HUES48 (cell line): ENCODE results near the gene ST6GALNAC5.

Experiments used
- H3K27ac ChIP-seq: one replicate; pipeline ENCODE4 v1.7.0; 2013; ENCODE audit warnings: low read depth, low read length, inconsistent platforms
- H3K27me3 ChIP-seq: 2 replicates; pipeline ENCODE4 v1.6.1; 2013; ENCODE audit warnings: mild to moderate bottlenecking, low read length; ENCODE audit not compliant: control insufficient read depth, insufficient read depth
- H3K36me3 ChIP-seq: 2 replicates; pipeline ENCODE4 v1.6.1; 2013; ENCODE audit warnings: low read length; ENCODE audit not compliant: control insufficient read depth, insufficient read depth
- H3K4me1 ChIP-seq: 2 replicates; pipeline ENCODE4 v1.6.1; 2013; ENCODE audit warnings: mild to moderate bottlenecking, low read length; ENCODE audit not compliant: control insufficient read depth, insufficient read depth
- H3K4me3 ChIP-seq: 2 replicates; pipeline ENCODE4 v1.5.1; 2013; ENCODE audit warnings: mild to moderate bottlenecking, low read depth, low read length
- H3K9ac ChIP-seq: 2 replicates; pipeline ENCODE4 v1.6.1; 2013; ENCODE audit warnings: mild to moderate bottlenecking, low read depth, low read length, moderate library complexity
- H3K9me3 ChIP-seq: 2 replicates; pipeline ENCODE4 v1.6.1; 2013; ENCODE audit warnings: low read length; ENCODE audit not compliant: control insufficient read depth, insufficient read depth

The ST6GALNAC5 gene

GRCh38 chr1:76938304-76938703, 71.0 kb downstream of the ST6GALNAC5 start:
- no peaks in the 10 kb centered on the region for H3K9me3 ChIP-seq
- H3K4me1 ChIP-seq, result peaks cover 16% of the 10 kb centered on the region
- H3K4me3 ChIP-seq, result no peak overlapping the region
- H3K9ac ChIP-seq, result no peak overlapping the region
- H3K27ac ChIP-seq, result no peak overlapping the region
- no peaks in the 10 kb centered on the region for H3K27me3 ChIP-seq
- no peaks in the 10 kb centered on the region for H3K36me3 ChIP-seq

- H3K9me3 ChIP-seq, result no peaks in the 10 kb centered on the region
- no peak overlapping the region for H3K4me3 ChIP-seq
- H3K27me3 ChIP-seq, result no peaks in the 10 kb centered on the region
- no peak overlapping the region for H3K9ac ChIP-seq
- peaks cover 6% of the 10 kb centered on the region for H3K4me1 ChIP-seq
- H3K27ac ChIP-seq, result no peak overlapping the region
- H3K36me3 ChIP-seq, result no peaks in the 10 kb centered on the region
Measured at GRCh38 chr1:76939050-76939816, 72.0 kb downstream of the ST6GALNAC5 start.

GRCh38 chr1:76939817-76940216, 72.5 kb downstream of the ST6GALNAC5 start:
- H3K9me3 ChIP-seq, result no peaks in the 10 kb centered on the region
- no peak overlapping the region for H3K9ac ChIP-seq
- H3K4me3 ChIP-seq, result no peak overlapping the region
- H3K36me3 ChIP-seq, result no peaks in the 10 kb centered on the region
- no peaks in the 10 kb centered on the region for H3K27me3 ChIP-seq
- no peak overlapping the region for H3K27ac ChIP-seq
- peaks cover under 1% of the 10 kb centered on the region; the same call in 1 of the 2 replicates for H3K4me1 ChIP-seq

- H3K36me3 ChIP-seq, result no peaks in the 10 kb centered on the region
- no peaks in the 10 kb centered on the region for H3K27me3 ChIP-seq
- H3K9me3 ChIP-seq, result no peaks in the 10 kb centered on the region
- no peak overlapping the region for H3K9ac ChIP-seq
- H3K27ac ChIP-seq, result no peak overlapping the region
- no peak overlapping the region for H3K4me3 ChIP-seq
- 0 out of 2 replicates have a peak, but pooled peaks cover 2% of the 10 kb centered on the region for H3K4me1 ChIP-seq
Measured at GRCh38 chr1:76940571-76941335, 73.5 kb downstream of the ST6GALNAC5 start.

- H3K27ac ChIP-seq, result no peak overlapping the region
- H3K9me3 ChIP-seq, result no peaks in the 10 kb centered on the region
- no peak overlapping the region for H3K9ac ChIP-seq
- H3K4me1 ChIP-seq, result peaks cover 7% of the 10 kb centered on the region; the same call in 1 of the 2 replicates
- no peak overlapping the region for H3K4me3 ChIP-seq
- no peaks in the 10 kb centered on the region for H3K27me3 ChIP-seq
- no peaks in the 10 kb centered on the region for H3K36me3 ChIP-seq
Measured at GRCh38 chr1:76942549-76942948, 75.3 kb downstream of the ST6GALNAC5 start.

- Histone ChIP-seq H3K4me3 (no peak overlapping the region), H3K9me3 (no peaks in the 10 kb centered on the region), H3K4me1 (peaks cover 7% of the 10 kb centered on the region; the same call in 1 of the 2 replicates), H3K27ac (no peak overlapping the region), H3K27me3 (no peaks in the 10 kb centered on the region), H3K36me3 (no peaks in the 10 kb centered on the region), H3K9ac (no peak overlapping the region)
Measured at GRCh38 chr1:76944942-76945341, 77.7 kb downstream of the ST6GALNAC5 start.

- Histone ChIP-seq H3K4me3 (no peak overlapping the region), H3K9ac (no peak overlapping the region), H3K27me3 (no peaks in the 10 kb centered on the region), H3K36me3 (no peaks in the 10 kb centered on the region), H3K9me3 (no peaks in the 10 kb centered on the region), H3K4me1 (peaks cover 12% of the 10 kb centered on the region; the same call in 1 of the 2 replicates), H3K27ac (no peak overlapping the region)
Measured at GRCh38 chr1:76948846-76949245, 81.6 kb downstream of the ST6GALNAC5 start.

GRCh38 chr1:76949503-76949902, 82.2 kb downstream of the ST6GALNAC5 start:
- H3K27ac ChIP-seq, result no peak overlapping the region

GRCh38 chr1:76950306-76950705, 83.0 kb downstream of the ST6GALNAC5 start:
- Histone ChIP-seq H3K9ac (no peak overlapping the region), H3K27me3 (no peaks in the 10 kb centered on the region), H3K27ac (no peak overlapping the region), H3K36me3 (no peaks in the 10 kb centered on the region), H3K4me1 (peaks cover 12% of the 10 kb centered on the region; the same call in 1 of the 2 replicates), H3K9me3 (no peaks in the 10 kb centered on the region), H3K4me3 (no peak overlapping the region)

More at GRCh38 chr1:76949503-76949902, 82.2 kb downstream of the ST6GALNAC5 start:
- H3K27me3 ChIP-seq, result no peaks in the 10 kb centered on the region
- H3K4me3 ChIP-seq, result no peak overlapping the region
- peaks cover 12% of the 10 kb centered on the region; the same call in 1 of the 2 replicates for H3K4me1 ChIP-seq
- H3K9me3 ChIP-seq, result no peaks in the 10 kb centered on the region
- no peaks in the 10 kb centered on the region for H3K36me3 ChIP-seq
- no peak overlapping the region for H3K9ac ChIP-seq

- no peaks in the 10 kb centered on the region for H3K36me3 ChIP-seq
- no peak overlapping the region for H3K9ac ChIP-seq
- H3K9me3 ChIP-seq, result no peaks in the 10 kb centered on the region
- no peak overlapping the region for H3K4me3 ChIP-seq
- H3K4me1 ChIP-seq, result peaks cover 11% of the 10 kb centered on the region; the same call in 1 of the 2 replicates
- no peak overlapping the region for H3K27ac ChIP-seq
- no peaks in the 10 kb centered on the region for H3K27me3 ChIP-seq
Measured at GRCh38 chr1:76951153-76951552, 83.9 kb downstream of the ST6GALNAC5 start.

GRCh38 chr1:76955652-76956051, 88.4 kb downstream of the ST6GALNAC5 start:
- Histone ChIP-seq H3K27ac (no peak overlapping the region), H3K27me3 (no peaks in the 10 kb centered on the region), H3K9me3 (no peaks in the 10 kb centered on the region), H3K4me3 (no peak overlapping the region), H3K36me3 (no peaks in the 10 kb centered on the region), H3K4me1 (peaks cover 15% of the 10 kb centered on the region), H3K9ac (no peak overlapping the region)
